ENCODE measurements around the gene AFAP1L1.

Gene AFAP1L1

DNA sequence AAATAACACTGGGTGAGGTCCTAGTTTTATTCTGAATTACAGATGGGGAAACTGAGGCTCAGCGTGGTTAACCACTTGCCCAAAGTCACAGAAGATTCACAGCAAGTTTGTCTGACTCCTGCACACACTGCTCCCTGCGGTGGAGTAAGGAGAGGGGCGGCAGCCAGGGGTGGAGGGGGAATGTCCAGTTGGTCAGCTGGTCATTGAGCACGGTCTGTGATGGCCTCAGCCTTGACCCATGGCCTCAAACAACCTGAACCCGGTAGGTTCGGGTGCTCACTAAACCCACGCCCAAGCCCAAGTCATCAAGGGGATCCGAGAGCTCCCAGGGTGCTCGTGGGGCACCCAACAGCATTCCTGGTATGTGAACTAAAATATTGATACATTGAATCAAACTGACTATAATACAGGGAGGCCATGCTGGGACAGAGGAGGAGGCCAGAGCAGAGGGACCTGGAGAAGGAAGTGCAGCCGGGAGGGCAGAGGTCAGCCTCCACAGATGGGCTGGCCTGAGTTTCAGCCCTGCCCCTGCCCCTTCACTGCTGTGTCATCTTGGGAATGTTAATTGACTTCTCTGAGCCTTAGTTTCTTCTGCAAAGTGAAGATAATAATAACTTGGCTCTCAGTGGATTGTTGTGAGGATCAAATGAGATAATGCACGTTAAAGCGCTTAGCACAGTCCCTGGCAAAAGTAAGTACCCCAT lies 111.0 kb downstream of the AFAP1L1 start:
- Histone ChIP-seq H3K27ac (no peak overlapping the region), H2AFZ (ENCODE audit: low read depth) (no peak overlapping the region), H3K27me3 (ENCODE audit: insufficient read depth, low read depth) (no peaks in the 10 kb centered on the region), H4K20me1 (ENCODE audit: insufficient read depth) (no peaks in the 10 kb centered on the region), H3K79me2 (ENCODE audit: insufficient read depth, low read depth) (no peaks in the 10 kb centered on the region), H3K9ac (no peak overlapping the region), H3K4me3 (IDR thresholded peaks at IDR 0.05; ENCODE audit: insufficient read depth, low read depth, low read length) (no peak overlapping the region), H3K4me2 (no peak overlapping the region), H3K4me1 (ENCODE audit: low read depth, poor library complexity, severe bottlenecking) (no peaks in the 10 kb centered on the region), H3K36me3 (ENCODE audit: insufficient read depth) (no peaks in the 10 kb centered on the region)
- TF ChIP-seq, protein P1, sequence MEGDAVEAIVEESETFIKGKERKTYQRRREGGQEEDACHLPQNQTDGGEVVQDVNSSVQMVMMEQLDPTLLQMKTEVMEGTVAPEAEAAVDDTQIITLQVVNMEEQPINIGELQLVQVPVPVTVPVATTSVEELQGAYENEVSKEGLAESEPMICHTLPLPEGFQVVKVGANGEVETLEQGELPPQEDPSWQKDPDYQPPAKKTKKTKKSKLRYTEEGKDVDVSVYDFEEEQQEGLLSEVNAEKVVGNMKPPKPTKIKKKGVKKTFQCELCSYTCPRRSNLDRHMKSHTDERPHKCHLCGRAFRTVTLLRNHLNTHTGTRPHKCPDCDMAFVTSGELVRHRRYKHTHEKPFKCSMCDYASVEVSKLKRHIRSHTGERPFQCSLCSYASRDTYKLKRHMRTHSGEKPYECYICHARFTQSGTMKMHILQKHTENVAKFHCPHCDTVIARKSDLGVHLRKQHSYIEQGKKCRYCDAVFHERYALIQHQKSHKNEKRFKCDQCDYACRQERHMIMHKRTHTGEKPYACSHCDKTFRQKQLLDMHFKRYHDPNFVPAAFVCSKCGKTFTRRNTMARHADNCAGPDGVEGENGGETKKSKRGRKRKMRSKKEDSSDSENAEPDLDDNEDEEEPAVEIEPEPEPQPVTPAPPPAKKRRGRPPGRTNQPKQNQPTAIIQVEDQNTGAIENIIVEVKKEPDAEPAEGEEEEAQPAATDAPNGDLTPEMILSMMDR (conservative IDR thresholded peaks at IDR 0.05; ENCODE audit: low read depth, low read length) = no peak

DNA sequence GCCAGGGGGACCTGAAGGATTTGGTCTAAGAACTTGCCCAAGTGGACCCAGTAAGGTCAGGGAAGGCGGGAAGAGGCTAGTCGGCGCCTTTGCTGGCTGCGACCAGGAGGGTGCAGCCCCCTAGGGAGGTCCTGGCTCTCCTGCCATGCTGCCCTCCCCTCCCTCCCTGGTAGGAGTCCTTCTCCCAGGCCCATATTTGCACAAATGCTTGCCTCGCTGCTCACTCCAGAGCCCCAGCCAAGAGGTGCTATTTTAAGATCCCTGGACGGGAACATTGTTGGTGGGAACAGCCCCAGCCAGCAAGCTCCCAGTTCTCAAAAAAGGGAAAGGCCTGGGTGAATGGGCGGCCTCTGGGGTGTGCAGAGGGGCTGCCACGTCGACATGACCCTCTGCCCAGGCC lies 111.7 kb downstream of the AFAP1L1 start:
- Histone ChIP-seq H3K36me3 (ENCODE audit: insufficient read depth) (no peaks in the 10 kb centered on the region), H3K27ac (no peak overlapping the region), H3K27me3 (ENCODE audit: insufficient read depth, low read depth) (no peaks in the 10 kb centered on the region), H3K79me2 (ENCODE audit: insufficient read depth, low read depth) (no peaks in the 10 kb centered on the region), H3K4me3 (IDR thresholded peaks at IDR 0.05; ENCODE audit: insufficient read depth, low read depth, low read length) (no peak overlapping the region), H4K20me1 (ENCODE audit: insufficient read depth) (no peaks in the 10 kb centered on the region), H3K4me2 (no peak overlapping the region), H3K9ac (no peak overlapping the region), H3K4me1 (ENCODE audit: low read depth, poor library complexity, severe bottlenecking) (no peaks in the 10 kb centered on the region), H2AFZ (ENCODE audit: low read depth) (no peak overlapping the region)
- TF ChIP-seq, protein P1 (conservative IDR thresholded peaks at IDR 0.05; ENCODE audit: low read depth, low read length) = no peak

DNA sequence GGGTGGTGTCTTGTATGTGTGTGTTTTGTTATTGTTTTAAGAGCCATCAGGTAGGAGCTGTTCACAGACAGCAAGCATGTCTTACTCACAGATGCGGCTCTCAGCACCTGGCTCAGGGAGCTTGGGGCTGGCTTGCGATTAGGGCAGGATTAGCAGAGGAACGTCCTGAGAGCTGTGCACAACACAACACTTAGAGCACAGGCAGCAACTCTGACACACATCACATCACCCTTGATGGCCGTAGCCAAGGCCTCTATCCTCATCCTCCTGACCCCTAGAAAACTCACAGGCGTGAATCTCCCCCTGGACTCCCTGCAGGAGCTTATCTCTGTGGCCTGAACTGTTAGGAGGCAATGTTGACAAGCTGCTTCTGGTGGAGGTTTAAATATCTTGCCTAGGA lies 114.5 kb downstream of the AFAP1L1 start:
- no peaks in the 10 kb centered on the region for H3K4me1 ChIP-seq (ENCODE audit: low read depth, poor library complexity, severe bottlenecking)

DNA sequence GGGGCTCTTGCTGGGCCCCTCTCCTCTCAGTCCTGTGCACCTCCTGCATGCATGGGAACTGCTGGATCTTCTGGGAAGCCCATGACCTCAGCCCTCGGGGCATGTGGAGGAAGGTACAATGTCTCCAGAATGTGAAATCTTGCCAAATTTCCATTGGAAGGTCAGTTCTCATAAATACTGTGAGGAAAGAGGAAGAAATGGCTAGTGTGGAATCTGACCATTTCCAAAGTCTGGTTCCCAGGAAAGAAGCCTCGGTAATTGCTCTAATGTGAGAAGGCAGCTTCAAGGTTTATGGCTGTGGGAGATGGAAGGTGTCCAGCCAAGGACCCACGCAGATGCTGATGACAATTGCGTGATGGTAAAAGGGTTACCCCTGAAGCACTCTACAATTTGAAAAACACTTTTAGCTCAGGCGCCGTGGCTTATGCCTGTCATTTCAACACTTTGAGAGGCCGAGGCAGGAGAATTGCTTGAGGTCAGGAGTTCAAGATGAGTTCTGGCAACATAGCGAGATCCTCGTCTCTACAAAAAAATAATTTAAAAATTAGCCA lies 115.5 kb downstream of the AFAP1L1 start:
- Histone ChIP-seq H3K4me3 (IDR thresholded peaks at IDR 0.05; ENCODE audit: insufficient read depth, low read depth, low read length) (no peak overlapping the region), H3K27me3 (ENCODE audit: insufficient read depth, low read depth) (no peaks in the 10 kb centered on the region), H3K4me1 (ENCODE audit: low read depth, poor library complexity, severe bottlenecking) (no peaks in the 10 kb centered on the region), H2AFZ (ENCODE audit: low read depth) (no peak overlapping the region), H3K4me2 (no peak overlapping the region), H3K27ac (no peak overlapping the region), H3K36me3 (ENCODE audit: insufficient read depth) (no peaks in the 10 kb centered on the region), H3K79me2 (ENCODE audit: insufficient read depth, low read depth) (no peaks in the 10 kb centered on the region), H3K9ac (no peak overlapping the region), H4K20me1 (ENCODE audit: insufficient read depth) (no peaks in the 10 kb centered on the region)
- TF ChIP-seq, protein P1 (conservative IDR thresholded peaks at IDR 0.05; ENCODE audit: low read depth, low read length) = no peak

More for the DNA sequence above, 114.5 kb downstream of the AFAP1L1 start:
- Histone ChIP-seq H3K4me3 (IDR thresholded peaks at IDR 0.05; ENCODE audit: insufficient read depth, low read depth, low read length) (no peak overlapping the region), H4K20me1 (ENCODE audit: insufficient read depth) (no peaks in the 10 kb centered on the region), H3K36me3 (ENCODE audit: insufficient read depth) (no peaks in the 10 kb centered on the region), H3K27me3 (ENCODE audit: insufficient read depth, low read depth) (no peaks in the 10 kb centered on the region), H3K27ac (no peak overlapping the region), H3K79me2 (ENCODE audit: insufficient read depth, low read depth) (no peaks in the 10 kb centered on the region), H3K9ac (no peak overlapping the region), H2AFZ (ENCODE audit: low read depth) (no peak overlapping the region), H3K4me2 (no peak overlapping the region)
- TF ChIP-seq, protein P1 (conservative IDR thresholded peaks at IDR 0.05; ENCODE audit: low read depth, low read length) = no peak
